GM21367 (cell line): ENCODE data around the gene TMEM17.

Experiments used
- ATAC-seq: cut with Tn5 transposase; IDR thresholded peaks from one replicate; pipeline ENCODE4 v1.9.1; 2021; ENCODE audit not compliant: unreplicated experiment

The TMEM17 gene

GRCh38 chr2:62474176-62474575 lies 31.8 kb downstream of the TMEM17 start:
- ATAC-seq, result no peak

- no peak for ATAC-seq
Measured at GRCh38 chr2:62473246-62473827, 32.7 kb downstream of the TMEM17 start.

DNA sequence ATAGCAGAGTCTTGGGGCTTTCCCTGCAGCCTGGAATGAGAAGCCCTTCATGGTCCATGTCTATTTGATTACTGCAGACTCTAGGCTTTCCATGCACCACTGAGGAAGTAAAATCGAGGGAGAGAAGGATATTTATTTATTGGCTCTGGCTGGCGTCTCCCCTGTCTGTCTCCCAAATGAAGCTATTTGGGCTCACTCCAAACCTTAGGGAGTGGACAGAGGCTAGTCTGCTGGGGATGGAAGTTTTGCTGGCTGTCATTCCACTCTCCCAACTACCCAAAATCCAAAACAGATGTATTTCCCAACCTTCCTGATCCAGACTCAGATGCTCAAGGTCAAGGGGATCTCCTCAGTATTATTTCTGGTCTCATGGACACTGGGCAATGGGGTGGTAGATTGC lies 33.7 kb downstream of the TMEM17 start:
- no peak for ATAC-seq

DNA sequence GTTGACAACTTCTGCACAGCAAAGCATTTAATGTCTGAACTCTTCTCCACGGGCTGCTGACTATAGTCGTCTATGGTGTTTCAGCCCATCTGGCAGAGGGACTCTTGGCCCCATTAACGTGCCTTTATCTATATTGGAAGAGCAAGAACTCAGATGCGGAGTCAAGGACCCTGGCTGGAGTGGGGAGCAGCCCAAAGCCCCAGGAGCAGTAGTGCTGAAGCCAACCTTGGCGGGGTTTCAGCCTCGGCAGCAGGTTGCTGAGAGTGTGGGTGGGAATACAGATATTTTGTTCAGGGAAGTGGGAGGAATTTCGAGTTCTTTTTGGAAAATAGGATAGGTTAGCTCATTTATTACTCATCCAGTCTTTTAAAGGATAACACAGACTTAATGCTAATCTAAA lies 34.2 kb downstream of the TMEM17 start:
- no peak for ATAC-seq

- no peak for ATAC-seq
Measured at GRCh38 chr2:62471404-62471803, 34.6 kb downstream of the TMEM17 start.

DNA sequence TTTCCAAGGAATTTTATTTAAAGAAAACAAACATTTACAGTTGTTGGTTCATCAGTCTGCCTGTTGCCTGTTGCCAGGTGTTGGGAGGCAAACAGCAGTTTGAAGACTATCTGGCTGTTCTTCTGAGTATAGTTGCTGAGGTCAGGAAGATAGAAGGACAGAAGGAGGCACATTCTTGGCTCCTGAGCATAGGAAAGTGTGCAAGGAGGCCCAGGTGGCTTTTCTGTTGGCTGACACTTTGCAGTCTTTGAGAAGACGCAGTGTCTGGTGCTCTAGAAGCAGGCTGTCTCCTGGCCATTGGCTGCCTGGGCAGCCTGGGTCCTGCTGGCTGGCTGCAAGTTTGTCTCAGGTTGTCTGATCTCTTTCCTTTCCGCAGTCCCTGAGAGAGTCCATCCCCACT lies 36.4 kb downstream of the TMEM17 start:
- ATAC-seq, result no peak

DNA sequence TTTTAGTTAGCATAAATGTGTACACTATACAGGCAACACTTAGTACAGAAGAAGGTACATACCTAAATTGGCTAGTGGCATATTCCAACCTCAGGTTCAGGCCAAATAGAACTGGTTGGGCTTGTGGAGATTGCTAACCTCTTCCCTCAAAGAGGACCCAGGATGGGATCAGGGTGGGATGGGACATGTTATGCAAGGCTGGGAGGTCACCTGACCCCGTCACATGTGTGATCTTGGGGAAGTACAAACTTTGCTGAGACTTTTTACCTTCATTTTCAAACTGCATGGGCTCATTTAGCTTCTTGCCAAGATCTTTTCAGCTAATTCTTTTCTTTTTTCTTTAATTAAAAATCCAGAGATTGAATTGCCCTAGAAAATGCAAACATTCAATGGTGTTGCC lies 36.9 kb downstream of the TMEM17 start:
- ATAC-seq, result no peak

DNA sequence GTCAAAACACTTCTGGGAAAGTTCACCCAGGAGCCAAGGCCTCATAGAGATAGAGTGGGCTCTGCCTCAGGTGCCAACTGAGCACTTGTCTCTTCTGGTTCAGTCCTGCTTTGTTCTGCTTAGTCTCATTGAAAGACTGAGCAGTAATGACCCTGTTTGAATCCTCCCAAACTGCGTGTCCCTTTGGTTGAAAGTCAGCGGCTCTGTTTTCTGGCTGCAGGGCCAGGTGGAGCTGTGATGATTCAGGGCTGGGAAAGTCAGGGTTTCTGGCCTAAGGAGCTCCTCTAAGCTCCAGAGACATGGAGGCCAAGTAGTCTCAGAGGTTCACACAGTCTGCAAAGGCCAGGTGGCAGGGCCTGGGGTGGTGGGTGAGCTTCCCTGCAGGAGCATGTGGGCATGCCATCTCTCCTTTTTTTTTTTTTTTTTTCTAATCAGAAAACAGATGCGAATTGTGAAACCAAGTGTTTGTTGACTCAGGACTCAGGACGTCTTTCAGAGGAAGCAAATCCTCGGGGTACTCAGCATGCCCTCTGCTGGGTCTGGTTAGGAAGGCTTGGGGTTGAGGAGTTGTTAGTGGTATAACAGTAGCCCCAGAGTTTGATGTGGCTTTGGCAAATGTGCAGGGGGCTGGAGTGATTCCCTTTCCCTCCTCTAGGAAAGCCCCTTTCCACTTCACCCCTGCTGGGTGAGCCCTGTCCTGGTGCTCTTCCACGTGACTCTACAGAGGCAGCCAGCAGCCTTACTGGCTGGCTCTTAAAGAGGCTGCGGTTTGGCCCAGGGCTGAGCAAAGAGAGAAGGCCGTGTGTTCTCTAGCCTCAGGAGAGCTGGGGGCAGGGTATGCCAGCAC lies 38.3 kb downstream of the TMEM17 start:
- no peak for ATAC-seq

GRCh38 chr2:62467100-62467474 lies 38.9 kb downstream of the TMEM17 start:
- no peak for ATAC-seq

DNA sequence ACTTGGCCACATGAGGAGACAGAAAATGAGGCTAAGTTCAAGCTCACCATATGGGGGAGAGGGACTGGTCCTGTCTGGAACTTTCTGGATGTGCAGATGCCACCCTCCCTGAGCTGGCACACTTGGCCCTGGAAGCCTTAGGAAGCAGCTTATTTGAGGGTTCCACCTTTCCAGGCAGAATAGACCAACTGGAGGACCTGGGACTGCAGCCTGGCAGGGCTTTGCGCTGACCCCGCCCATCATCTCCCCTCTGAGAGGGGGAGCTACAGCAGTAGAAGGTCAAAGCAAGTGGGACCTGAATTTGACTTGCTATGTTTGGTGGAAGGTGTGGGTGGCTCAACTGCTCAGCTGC lies 39.5 kb downstream of the TMEM17 start:
- no peak for ATAC-seq

- no peak for ATAC-seq
Measured at GRCh38 chr2:62465741-62466502, 40.1 kb downstream of the TMEM17 start.

GRCh38 chr2:62465039-62465740 lies 40.8 kb downstream of the TMEM17 start:
- no peak for ATAC-seq

- no peak for ATAC-seq
Measured at GRCh38 chr2:62464221-62465007, 41.6 kb downstream of the TMEM17 start.

DNA sequence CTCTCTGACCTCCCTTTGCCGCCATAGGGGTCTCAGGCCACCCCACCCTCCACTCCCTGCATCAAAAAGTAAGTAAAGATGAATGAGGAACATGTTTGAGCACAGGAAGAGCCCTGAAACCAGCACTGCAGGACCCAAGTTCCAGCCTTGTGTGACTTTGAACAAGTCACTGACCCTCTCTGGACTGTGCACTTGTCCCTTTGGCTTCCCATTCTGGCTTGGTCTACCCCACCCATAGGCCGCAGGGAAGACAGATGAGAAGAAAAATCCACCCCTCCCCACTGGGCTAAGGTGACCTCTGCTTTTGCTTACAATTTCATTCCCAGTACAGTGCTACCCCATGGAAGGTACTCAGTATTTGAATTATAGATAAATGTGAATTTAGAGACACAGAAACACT lies 43.8 kb downstream of the TMEM17 start:
- no peak for ATAC-seq

GRCh38 chr2:62461707-62462106 lies 44.3 kb downstream of the TMEM17 start:
- no peak for ATAC-seq

DNA sequence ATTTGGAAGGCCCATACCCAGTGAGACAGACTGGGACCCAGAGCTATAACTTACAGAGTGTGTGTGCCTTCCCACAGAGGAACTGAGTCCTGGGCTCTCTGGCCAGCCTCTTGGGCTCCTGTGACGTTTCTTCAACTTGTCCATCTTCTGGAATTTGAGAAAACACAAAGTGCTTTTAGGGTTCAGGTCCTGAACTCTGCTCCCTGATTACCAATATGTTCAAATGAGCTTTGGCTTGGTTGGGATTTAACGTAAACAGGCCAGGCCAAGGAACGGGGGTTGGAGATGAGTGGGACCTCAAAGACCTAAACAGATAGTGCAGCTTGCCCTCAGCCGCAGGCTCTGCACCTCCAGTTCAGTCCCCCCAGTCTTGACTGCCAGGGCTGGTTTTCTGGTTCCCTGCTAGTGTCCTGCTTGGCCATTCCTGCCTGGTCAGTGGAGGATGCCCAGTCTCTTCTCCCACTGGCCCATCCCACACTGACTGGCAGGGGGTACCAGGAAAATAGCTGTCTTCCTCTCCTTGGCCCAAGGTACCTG lies 44.9 kb downstream of the TMEM17 start:
- no peak for ATAC-seq

DNA sequence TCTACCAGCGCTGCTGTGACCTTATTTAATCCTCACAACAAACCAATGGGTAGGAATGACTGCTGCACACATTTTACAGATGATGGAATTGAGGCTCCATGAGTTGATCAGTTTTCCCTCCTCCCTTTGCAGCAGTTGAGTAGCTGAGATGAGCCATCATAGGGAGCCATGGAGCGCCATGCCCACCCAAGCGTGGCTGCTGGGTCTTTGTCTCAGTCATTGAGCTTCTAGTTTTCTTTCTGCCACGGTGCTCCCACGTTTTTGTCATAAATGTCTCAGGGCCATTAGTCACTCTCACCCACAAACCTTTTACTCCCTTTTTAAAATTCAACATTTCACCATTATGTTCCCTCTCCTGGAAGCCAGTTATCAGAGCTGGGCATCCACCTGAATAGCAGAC lies 45.8 kb downstream of the TMEM17 start:
- ATAC-seq, result no peak

DNA sequence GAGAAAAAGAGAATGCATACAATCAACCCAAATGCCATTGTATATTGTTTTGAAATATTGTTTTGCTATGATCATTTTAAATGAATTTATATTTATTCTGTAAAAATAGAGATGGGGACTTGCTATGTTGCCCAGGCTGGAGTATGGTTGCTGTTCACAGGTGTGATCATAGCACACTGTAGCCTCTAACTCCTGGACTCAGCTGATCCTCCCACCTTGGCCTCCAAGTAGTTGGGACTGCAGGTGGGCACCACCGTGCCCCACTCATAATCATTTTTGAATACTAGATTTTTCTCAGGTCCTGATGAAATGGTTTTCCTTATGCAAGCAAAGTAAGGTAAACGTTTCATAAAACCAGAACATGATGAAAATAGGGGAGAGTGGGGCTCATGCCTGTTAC lies 46.3 kb downstream of the TMEM17 start:
- no peak for ATAC-seq

GRCh38 chr2:62459106-62459505 lies 46.9 kb downstream of the TMEM17 start:
- ATAC-seq, result no peak

DNA sequence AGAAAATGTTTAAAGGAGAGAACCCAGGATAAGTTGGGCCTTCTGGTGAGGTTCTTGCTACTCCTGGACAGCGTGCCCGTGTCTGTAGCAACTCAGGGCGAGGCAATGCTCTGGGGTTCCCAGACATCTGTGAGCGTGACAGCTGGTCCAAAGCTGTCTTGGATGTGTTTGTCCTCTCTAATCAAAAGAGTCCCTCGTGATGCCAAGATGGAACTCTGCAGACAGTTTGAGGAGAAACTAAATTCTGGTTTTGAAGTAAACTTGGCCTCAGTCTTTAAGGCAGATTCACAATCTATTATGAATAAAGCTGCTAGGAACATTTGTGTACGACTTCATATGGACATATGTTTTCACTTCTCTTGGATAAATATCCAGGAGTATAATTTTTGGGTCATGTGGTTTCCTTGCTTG lies 47.3 kb downstream of the TMEM17 start:
- no peak for ATAC-seq
